GM23338 (cell line): ENCODE data around the gene ADAMTS17.

Experiments
- CTCF ChIP-seq, 2 experiments: fragments of 200-600 bp in 1 of 2; sonication (generic) in 1 of 2; conservative IDR thresholded peaks; 2 replicates each; pipeline versions ENCODE4 v1.5.1 to v1.6.1; 2016 to 2017; ENCODE audit warnings: antibody characterized with exemption in 2 of 2, low read depth in 2 of 2, mild to moderate bottlenecking in 2 of 2, moderate library complexity in 1 of 2
- ETS1 ChIP-seq: IDR thresholded peaks from 2 replicates; pipeline ENCODE4 v1.6.1; 2016; ENCODE audit warnings: antibody characterized with exemption
- EZH2phosphoT487 ChIP-seq: fragments of 200-600 bp; sonication (generic); IDR thresholded peaks from one replicate; pipeline ENCODE4 v1.8.1; 2018; ENCODE audit warnings: antibody characterized with exemption; ENCODE audit not compliant: unreplicated experiment
- REST ChIP-seq: IDR thresholded peaks from one replicate; pipeline ENCODE4 v1.6.1; 2018; ENCODE audit warnings: antibody characterized with exemption; ENCODE audit not compliant: unreplicated experiment

GRCh38 chr15:100105101-100105500 lies 236.7 kb downstream of the ADAMTS17 start:
- TF ChIP-seq CTCF (conservative IDR thresholded peaks at IDR 0.05; ENCODE audit: low read depth in 2 of 2): no peak
- no peak for TF ChIP-seq ETS1
- TF ChIP-seq EZH2phosphoT487: no peak
- TF ChIP-seq REST: no peak
